ENCODE measurements around the gene CACNB4.

DNA sequence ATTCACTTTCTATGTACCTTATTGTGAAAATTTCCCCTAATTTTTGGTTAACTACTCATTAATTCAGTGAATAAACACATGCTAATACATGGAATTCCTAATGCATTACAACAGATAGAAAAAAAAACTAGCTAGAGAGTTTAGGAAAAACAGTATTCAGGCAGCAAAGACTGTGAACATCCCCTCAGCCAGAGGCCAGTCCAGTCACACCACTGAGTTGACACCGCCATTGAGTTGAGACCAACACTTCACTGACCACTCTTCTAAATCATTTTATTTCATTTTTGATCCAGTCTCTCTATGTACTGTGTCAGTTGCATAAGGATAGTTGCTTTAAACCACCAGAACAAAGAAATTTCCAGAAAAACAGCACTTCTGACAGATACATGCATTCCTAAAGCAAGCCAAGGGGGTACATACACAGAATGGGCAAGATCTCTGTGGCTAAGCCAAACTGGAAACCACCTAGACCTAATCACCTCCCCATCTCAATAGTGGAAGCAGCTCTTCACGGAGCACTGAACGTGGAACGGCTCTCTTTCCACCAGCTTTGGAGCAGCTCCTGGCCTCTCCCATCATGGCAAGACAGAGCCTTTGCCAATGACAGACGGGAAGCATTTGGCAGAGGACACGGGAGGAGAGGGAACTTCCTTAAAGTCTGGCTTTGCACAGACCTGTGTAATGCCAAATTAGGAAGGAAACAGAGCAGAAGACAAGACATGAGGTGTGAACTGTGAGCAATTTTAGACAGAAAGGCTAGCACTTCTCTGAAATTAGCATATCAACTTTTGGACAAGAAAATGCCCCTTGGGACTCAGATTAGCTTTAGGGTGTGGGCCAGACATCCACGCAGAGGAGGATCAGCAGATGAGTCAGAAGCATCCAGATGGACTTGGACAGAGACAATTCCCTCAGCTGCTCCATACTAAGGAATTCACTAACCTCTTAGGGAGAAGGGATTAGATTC, 36.4 kb downstream of the CACNB4 start:
- TF ChIP-seq, protein P1, sequence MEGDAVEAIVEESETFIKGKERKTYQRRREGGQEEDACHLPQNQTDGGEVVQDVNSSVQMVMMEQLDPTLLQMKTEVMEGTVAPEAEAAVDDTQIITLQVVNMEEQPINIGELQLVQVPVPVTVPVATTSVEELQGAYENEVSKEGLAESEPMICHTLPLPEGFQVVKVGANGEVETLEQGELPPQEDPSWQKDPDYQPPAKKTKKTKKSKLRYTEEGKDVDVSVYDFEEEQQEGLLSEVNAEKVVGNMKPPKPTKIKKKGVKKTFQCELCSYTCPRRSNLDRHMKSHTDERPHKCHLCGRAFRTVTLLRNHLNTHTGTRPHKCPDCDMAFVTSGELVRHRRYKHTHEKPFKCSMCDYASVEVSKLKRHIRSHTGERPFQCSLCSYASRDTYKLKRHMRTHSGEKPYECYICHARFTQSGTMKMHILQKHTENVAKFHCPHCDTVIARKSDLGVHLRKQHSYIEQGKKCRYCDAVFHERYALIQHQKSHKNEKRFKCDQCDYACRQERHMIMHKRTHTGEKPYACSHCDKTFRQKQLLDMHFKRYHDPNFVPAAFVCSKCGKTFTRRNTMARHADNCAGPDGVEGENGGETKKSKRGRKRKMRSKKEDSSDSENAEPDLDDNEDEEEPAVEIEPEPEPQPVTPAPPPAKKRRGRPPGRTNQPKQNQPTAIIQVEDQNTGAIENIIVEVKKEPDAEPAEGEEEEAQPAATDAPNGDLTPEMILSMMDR (conservative IDR thresholded peaks at IDR 0.05; ENCODE audit: low read depth, low read length) = no peak
- no peak for TF ChIP-seq EZH2 (IDR thresholded peaks at IDR 0.05; ENCODE audit: borderline replicate concordance, low read depth, low read length, poor library complexity, severe bottlenecking)

Measured in A673 (cell line).